ENCODE measurements around the gene TFPI.

- no peak for TF ChIP-seq POLR2A (IDR thresholded peaks at IDR 0.05; ENCODE audit: low read depth, low read length)
- TF ChIP-seq CTCF (IDR thresholded peaks at IDR 0.05; ENCODE audit: extremely low read depth in 1 of 2, insufficient read depth in 1 of 2, low read depth in 1 of 2, low read length in 2 of 2), result no peak
- no peak for TF ChIP-seq EZH2 (IDR thresholded peaks at IDR 0.05; ENCODE audit: borderline replicate concordance, low read depth, low read length, severe bottlenecking)
- no peak for TF ChIP-seq POLR2AphosphoS5 (IDR thresholded peaks at IDR 0.05; ENCODE audit: insufficient read depth, low read depth, low read length)
- no peak for TF ChIP-seq MAX (IDR thresholded peaks at IDR 0.05; ENCODE audit: insufficient read depth, insufficient read length)
- TF ChIP-seq GATA2 (IDR thresholded peaks at IDR 0.05; ENCODE audit: insufficient read depth, insufficient read length, low read depth, low read length), result no peak
- no peak for TF ChIP-seq MYC (IDR thresholded peaks at IDR 0.05; ENCODE audit: low read depth, low read length)
- TF ChIP-seq JUN (IDR thresholded peaks at IDR 0.05; ENCODE audit: borderline replicate concordance, insufficient read depth, insufficient read length, low read depth), result no peak
- TF ChIP-seq FOS (IDR thresholded peaks at IDR 0.05; ENCODE audit: borderline replicate concordance, insufficient read depth, low read length), result no peak
These were observed 68.0 kb downstream of the TFPI start for GRCh38 chr2:187486241-187486640.
